AG09319 (cell line): ENCODE data around the gene JUP.

Experiments
- DNase-seq: peaks from one replicate; pipeline ENCODE4 v3.0.0-alpha.2; 2010; ENCODE audit warnings: low read depth; ENCODE audit errors: extremely low read depth
- CTCF ChIP-seq: IDR thresholded peaks from 2 replicates; pipeline ENCODE4 v1.5.1; 2011; ENCODE audit warnings: low read depth, mild to moderate bottlenecking, inconsistent platforms, low read length, moderate library complexity

JUP gene

GRCh38 chr17:41813152-41813680 is 26.7 kb upstream of the JUP start:
- TF ChIP-seq CTCF = no peak
- no peak for DNase-seq

DNA sequence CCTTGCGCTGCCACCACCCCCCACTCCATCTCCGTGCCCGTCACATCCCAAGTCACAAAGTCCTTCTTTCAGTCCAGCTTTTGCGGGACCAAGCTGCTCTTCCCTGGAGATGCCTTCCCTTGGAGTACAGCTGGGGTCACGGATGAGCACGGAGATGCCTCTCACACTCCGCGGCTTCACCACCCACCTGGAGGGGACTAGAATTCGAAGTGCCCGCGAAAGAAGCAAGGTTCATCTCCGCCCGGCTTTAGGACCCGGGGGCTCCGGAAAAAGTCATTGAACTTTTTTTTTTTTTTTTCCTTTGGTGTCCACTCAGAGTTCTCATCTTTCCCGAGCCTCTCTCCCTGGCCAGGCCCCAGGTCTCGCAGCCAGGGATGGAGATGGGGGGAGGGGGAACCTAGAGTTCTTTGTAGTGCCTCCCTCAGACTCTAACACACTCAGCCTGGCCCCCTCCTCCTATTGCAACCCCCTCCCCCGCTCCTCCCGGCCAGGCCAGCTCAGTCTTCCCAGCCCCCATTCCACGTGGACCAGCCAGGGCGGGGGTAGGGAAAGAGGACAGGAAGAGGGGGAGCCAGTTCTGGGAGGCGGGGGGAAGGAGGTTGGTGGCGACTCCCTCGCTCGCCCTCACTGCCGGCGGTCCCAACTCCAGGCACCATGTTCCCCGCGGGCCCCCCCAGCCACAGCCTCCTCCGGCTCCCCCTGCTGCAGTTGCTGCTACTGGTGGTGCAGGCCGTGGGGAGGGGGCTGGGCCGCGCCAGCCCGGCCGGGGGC is 26.1 kb upstream of the JUP start, which contains the start of gene FKBP10:
Gene FKBP10, plus strand, starts transcription at position 624 of the 771 bp plus-strand sequence. Its CDS starts 31 bp downstream, at position 655.
- no peak for TF ChIP-seq CTCF

DNA sequence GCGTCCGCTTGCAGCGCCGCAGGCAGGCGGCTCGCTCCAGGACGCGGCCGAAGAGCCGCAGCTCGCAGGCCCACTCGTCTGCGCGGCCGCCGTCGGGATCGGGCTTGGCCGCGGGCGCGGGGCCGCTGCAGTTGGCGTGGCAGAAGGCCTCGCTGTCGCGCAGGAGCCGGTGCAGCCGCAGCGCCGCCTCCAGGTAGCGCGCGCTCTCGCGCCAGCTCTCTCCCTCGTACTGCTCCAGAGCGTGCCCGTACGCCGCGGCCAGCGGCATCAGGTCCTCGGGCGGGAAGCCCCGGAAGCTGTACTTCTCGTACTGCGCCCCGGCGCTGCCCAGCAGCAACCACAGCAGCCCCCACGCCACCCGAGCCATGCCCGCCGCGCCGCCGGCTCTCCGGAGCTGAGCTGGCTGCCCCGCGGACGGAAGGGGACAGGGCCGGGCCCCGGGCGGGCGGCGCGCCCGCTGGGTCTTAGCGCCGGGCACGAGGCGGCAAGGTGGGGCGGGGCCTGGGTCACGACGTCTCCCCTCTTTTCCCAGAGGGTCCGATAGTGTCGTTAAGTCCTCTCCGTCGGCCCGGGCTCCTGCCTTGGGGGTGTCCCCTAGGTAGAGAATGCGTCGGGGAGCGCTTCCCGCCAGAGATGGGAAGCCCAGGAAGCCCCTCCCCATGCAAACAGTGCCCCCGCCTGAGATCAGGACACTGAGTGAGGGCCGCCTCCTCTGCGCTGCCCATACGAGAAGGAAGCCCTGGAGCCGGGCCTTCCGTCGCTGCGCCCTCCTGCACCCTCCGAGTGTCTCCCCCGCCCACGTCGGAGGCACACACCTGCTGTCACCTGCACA is 25.3 kb upstream of the JUP start, which contains the start of gene P3H4:
Gene P3H4, minus strand, starts transcription at position 401 of the 832 bp plus-strand sequence. Its CDS starts 34 bp downstream, at position 367.
- peak; percentile 63 for TF ChIP-seq CTCF
- DNase-seq = peak; percentile 48

More for the DNA sequence above, 26.1 kb upstream of the JUP start, which contains the start of gene FKBP10:
- DNase-seq = peak; percentile 71

DNA sequence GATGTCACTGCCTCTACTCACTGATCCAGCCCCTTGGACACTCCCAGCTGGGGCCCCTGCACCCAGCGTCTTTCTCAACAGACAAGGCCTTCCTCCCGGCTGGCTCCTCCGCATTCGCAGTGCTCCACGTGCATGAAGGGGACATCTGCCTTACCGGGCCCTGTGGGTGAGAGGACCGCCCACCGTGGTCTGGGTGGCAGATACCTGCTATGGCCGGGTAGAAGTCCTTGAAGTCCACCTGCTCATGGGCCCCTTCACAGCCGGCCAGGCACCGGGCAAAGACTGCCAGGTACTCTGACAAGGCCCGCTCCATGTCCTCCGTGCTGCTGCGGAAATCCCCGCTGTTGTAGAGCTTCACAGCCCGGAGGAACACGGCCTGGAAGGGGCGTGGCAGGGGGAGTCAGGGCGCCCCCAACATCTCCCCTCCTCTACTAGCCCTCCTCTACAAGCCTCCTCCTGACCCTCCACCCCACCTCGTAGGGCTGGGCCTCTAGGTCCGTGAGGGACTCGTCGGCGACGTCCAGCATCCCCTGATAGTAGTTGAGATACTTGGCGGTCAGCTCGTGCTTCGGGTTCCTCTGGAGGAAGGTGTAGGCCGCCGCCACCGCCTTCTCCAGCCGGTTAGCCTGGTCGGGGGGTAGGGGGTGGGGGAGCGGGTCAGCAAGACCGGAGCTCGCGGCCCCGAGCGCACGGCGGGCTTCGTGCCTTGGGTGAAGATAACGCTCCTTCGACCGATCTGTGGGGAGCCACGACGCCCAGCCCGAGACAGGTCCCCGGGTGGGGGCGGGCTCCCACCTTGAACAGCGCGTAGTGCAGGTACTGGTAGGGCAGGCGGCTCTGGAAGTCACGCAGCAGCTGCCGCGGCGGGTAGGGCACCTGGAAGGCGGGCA is 24.4 kb upstream of the JUP start:
- TF ChIP-seq CTCF = no peak
- DNase-seq = no peak

DNA sequence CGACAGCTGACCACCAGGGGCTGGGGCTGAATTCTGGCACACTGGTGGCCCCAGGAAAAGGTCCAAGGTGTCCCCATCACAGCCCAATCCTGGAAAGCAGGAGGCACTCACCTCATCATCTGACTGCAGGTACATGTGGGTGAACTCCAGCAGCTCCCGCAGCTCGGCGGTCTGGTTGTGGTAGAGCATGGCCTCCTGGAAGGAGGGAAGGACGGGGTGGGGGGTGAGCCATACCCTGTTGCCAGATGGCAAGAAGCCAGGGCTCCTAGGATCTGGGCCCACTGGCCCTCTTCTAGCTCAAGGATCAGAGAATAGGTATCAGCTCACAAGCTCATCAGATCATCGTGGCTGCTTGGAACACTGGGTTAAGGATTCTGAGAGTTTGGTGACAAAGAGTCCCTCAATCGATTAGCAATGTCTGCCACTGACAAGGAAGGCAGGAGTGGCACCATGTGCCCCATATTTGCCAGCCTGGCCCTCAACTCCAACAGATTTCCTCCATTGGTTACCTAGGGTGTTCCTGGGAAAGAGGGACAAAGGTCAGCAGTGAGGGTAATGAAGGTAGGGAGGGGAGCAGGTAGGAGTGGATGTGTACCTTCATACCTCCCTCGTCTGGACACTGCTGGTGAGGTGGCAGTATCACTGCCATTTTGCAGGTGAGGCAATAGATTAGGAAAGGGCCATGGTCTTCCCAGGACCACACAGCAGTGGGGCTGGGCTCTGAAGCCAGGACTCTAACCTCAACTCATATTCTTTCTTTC is 20.4 kb upstream of the JUP start:
- DNase-seq = no peak
- TF ChIP-seq CTCF = no peak
